ENCODE results near the gene CACNB4.

DNA sequence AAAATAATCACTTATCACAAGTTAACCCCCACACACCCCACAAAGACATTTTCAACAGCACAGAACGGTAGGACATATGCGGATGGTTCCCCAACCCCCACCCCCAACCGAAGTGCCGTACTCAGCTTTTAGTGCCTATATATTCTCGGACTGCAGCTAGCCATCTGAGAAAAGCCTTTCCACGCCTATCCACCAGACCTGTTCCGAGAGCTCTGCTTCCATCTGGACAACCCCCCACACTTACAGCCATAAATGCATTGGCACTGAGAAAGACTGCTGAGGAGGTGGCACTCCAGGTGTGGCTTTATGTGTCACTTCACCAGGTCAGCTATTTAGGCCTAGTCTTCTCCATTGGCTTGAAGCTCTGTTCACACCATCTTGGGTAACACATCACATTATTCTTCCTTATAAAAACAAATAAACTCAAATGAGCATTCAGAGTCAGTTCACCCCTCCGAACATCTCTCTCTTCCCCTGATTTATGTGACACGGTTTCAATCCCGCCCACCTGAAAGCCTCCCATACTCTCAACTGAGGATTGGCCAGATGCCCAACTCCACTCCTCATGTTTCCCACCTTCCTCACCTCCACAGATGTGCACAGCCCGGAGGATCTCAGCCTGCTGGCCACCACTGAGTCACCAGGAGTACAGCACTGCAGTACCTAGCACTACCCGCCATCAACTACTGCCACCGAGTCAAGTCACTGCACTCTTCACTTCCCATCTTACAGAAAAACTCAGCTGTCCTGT is 127.4 kb downstream of the CACNB4 start:
- TF ChIP-seq GATA2 (IDR thresholded peaks at IDR 0.05; ENCODE audit: low read depth, low read length) (no peak), GATA3 (IDR thresholded peaks at IDR 0.05; ENCODE audit: low read depth, low read length) (no peak)
